ENCODE data around the gene CLEC16A.

GRCh38 chr16:11053916-11054460 is 109.6 kb downstream of the CLEC16A start:
- TF ChIP-seq POLR2A (IDR thresholded peaks at IDR 0.05; ENCODE audit: low read length) (no peak), GATA1 (IDR thresholded peaks at IDR 0.05; ENCODE audit: low read depth, low read length) (no peak)
